DMS114 treated with DMSO at 0.1 percent for 48 hours (cell line): Measurements from ENCODE around the gene CPT1C.

Experiments
- DNase-seq: peaks from one replicate; lab custom pipeline; 2025; ENCODE audit not compliant: unreplicated experiment; lab: John Stamatoyannopoulos, UW

CPT1C gene

DNA sequence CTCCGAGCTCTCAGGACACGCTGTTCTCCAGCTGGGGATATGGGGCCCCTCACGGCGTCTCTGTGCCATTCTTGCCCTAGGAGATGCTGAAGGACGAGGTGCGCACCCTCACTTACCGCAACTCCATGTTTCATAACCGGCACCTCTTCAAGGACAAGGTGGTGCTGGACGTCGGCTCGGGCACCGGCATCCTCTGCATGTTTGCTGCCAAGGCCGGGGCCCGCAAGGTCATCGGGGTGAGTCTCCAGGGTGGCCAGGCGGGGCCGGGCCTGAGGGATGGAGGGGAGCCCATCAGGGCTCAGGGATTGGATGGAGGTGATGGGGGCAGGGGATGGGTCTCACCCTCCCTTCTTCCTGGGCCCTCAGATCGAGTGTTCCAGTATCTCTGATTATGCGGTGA, 9.1 kb upstream of the CPT1C start:
- DNase-seq, result no peak

- no peak for DNase-seq
Observed at GRCh38 chr19:49682274-49682673, 8.6 kb upstream of the CPT1C start.

DNA sequence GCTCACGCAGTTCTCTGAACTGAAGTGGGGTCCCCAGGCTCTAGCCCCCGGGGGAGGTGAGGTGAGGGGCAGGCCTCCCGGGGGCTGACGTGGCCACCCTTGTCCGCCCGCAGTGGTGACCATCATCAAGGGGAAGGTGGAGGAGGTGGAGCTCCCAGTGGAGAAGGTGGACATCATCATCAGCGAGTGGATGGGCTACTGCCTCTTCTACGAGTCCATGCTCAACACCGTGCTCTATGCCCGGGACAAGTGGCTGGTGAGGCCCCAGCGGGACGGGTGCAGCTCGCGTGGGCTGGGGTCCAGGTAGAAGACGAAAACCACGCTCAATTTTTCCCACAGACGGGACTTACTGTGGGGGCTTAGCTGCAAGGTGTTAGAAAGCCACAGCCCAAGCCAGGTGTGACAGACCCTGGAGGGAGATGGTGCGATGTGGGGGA, 7.1 kb upstream of the CPT1C start:
- DNase-seq, result no peak

- no peak for DNase-seq
Observed at GRCh38 chr19:49684251-49684982, 6.5 kb upstream of the CPT1C start.

GRCh38 chr19:49684983-49685553, 5.8 kb upstream of the CPT1C start:
- no peak for DNase-seq

GRCh38 chr19:49685845-49686332, 5.0 kb upstream of the CPT1C start:
- DNase-seq, result no peak

DNA sequence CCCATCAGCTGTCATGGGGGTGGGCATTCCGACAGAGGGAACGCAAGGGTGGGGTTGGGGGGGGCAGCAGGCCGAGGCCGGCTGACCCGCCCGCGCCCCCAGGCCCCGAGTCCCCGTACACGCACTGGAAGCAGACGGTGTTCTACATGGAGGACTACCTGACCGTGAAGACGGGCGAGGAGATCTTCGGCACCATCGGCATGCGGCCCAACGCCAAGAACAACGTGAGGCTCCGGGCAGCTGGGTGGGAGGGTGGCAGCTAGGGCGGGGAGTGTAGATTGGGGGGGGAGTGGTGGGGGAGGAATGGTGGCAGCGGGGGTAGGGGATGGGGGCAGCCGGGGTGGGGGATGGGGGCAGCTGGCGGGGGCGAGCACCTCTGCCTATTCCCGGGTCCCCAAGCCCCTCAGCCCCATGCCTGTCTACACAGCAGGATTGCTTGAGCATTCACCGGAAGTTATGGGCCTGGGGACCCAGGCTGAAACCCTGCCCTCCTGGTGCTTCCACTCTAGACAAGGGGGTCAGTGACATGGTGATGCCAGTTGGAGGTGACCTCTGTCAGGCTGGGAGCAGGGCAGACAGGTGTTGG, 4.3 kb upstream of the CPT1C start:
- DNase-seq, result no peak

- no peak for DNase-seq
Observed at GRCh38 chr19:49687150-49687549, 3.8 kb upstream of the CPT1C start.

GRCh38 chr19:49687566-49688316, 3.2 kb upstream of the CPT1C start:
- peak; percentile 38 for DNase-seq

DNA sequence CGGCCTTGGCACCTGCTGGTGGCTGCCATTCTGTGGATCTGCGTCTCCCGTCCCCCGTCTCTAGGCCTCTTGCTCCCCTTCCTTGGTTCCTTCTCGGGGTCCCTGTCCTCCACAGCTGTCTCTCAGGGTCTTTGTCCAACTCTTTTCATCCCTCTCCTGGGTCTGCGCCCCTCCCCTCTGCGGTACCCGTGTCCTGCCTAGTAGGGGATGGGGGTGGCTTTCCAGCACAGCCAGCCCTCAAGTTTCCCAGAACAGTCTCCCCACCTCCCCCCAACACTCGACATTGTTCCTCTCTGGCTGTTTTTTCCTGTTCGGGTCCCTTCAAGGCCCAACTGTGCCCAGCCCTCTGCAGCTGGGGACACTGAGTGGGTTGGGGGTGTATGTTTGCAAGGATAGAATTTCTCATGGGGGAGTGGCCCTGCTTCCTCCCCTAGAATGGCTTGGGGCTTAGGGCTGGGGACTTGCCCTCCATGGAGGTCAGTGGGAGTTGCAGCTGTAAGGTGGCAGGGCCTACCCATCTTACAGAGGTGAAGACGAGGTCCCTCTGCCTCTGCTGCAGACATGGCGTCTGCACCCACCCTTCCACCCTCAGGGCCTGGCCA, 2.3 kb upstream of the CPT1C start:
- no peak for DNase-seq

DNA sequence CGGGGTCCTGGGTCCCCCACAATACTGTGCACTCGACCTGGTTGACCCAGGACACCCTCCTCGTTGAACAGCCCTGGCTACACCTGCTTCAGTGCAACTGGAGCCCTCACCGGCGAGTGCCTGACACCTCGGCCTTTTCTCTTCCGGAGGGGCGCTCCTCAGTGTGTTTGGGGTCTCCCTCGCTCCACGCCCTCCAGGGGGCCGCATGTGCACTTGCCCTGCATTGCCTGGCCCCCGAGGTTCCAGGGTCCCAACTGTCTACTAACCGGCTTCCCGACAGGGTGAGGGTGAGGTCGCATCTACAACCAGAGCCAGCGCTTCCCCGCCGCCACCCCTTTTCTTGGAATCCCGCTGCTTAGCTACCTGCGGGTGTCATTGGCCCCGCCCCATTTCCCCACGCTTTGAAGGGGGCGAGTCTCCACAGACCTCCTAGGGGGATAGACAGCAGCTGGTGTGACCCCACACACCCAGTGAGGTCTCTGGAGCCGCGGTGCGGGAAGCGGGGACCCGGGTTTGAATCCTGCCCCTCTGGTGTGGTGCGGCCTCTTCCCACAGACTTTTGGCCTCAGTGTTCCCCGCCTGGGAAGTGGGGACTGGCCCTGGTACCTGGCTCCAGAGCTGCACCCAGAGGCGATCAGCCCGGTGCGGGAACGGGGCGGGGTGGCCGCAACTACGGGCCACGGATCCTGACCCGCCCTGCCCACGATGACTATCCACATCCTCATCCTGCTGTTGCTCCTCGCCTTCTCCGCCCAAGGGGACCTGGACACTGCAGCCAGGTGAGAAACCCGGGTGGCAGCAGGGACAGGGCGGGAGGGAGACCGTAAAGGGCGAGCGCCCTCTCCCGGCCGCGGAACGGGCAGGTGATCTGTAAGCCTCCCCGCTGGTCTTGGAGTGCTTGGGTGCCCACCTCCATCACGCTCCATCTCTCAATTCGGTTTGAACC, 1.5 kb upstream of the CPT1C start, which contains the start of gene ADM5:
Gene ADM5, plus strand, starts transcription at position 462 of the 946 bp plus-strand sequence. Its CDS starts 244 bp downstream, at position 706.
- no peak for DNase-seq

DNA sequence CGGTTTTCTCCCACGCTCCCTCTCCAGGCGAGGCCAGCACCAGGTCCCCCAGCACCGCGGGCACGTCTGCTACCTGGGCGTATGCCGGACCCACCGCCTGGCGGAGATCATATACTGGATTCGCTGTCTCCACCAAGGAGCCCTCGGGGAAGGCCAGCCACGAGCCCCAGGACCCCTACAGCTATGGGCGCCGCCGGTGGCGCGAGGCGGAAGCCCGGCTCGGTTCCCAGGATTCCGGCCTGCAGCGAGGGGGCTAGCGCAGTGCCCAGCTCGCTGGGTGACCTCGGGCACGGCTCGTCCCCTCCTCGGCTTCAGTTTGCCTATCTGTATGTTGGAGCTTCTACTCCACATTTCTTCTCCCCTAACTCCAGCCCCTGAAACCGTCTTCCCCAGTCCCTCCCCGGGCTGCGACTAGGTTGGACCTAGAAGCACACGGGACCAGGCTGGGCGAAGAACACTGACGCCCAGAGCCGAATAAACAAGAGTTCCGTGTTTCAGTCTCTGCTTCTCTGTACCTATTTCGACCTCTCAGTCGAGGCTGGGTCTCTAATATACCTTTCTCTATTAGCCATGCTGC, 749 bp upstream of the CPT1C start:
- no peak for DNase-seq

DNA sequence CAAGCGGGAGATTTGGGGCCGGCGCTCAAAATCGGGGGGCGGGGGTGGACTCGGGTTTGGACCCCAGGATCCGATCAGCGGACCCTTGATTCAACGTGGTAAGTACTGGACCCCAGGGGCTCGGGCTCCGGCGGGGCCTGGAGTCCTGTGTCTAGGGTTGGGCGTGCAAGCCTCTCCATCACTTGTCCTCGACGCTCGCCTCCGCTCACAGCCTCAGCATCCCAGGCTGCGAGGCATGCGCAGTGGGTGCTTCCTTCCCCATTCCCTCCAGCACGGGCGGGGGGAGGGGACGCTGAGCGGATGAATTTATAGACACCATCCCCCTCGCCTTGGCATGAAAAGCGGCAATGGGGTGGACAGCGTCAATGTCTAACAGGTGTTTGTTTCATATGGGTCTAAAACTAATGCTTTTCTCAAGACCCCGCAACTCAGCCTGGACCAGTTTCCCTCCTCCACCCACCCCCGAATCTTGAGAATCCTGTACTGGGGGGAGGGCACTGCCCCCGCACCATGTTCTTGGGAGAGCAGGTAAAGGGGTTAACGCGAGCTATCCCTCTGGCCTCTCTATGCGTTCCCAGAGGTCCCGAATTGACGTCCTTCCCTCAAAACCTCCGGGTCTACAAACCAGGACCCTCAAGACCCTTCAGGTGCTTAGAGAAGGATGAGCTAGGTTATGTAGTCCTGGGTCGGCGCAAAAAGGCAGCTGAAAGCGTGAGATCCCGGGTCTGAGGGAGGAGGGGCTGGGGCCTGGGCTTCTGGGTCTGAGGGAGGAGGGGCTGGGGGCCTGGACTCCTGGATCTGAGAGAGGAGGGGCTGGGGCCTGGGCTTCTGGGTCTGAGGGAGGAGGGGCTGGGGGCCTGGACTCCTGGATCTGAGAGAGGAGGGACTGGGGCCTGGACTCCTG, 579 bp downstream of the CPT1C start:
- peak; percentile 40 for DNase-seq

GRCh38 chr19:49692147-49692506, 1.2 kb downstream of the CPT1C start:
- DNase-seq, result no peak

GRCh38 chr19:49696115-49696514, 5.2 kb downstream of the CPT1C start:
- DNase-seq, result no peak

- DNase-seq, result no peak
Observed at GRCh38 chr19:49696865-49697264, 5.9 kb downstream of the CPT1C start.

GRCh38 chr19:49699364-49699763, 8.4 kb downstream of the CPT1C start:
- no peak for DNase-seq

- no peak for DNase-seq
Observed at GRCh38 chr19:49700563-49700962, 9.6 kb downstream of the CPT1C start.
